MM.1S (cell line): ENCODE results near the gene LRRC49.

Experiments
- DNase-seq: peaks from one replicate; pipeline ENCODE4 v3.0.0-alpha.2; 2015
- H2AFZ ChIP-seq: fragments of 300-600 bp; sonication (generic); 2 replicates; pipeline ENCODE4 v1.6.0; 2016; ENCODE audit warnings: antibody characterized with exemption, low read length
- H3F3A ChIP-seq: fragments of 300-600 bp; sonication (generic); 2 replicates; pipeline ENCODE4 v1.6.1; 2016; ENCODE audit warnings: mild to moderate bottlenecking, antibody characterized with exemption, low read length, moderate library complexity, mixed read lengths; ENCODE audit not compliant: insufficient read depth
- H3K27ac ChIP-seq: fragments of 300-600 bp; sonication (generic); 2 replicates; pipeline ENCODE4 v1.5.1; 2016; ENCODE audit warnings: mild to moderate bottlenecking, low read length
- H3K27me3 ChIP-seq: fragments of 300-600 bp; sonication (generic); replicated peaks from 2 replicates; pipeline ENCODE4 v1.6.0; 2016; ENCODE audit warnings: low read length; ENCODE audit not compliant: insufficient read depth
- H3K36me3 ChIP-seq: fragments of 300-600 bp; sonication (generic); replicated peaks from 2 replicates; pipeline ENCODE4 v1.6.1; 2016; ENCODE audit warnings: mild to moderate bottlenecking, low read length, mixed read lengths; ENCODE audit not compliant: insufficient read depth
- H3K4me1 ChIP-seq: fragments of 300-600 bp; sonication (generic); 2 replicates; pipeline ENCODE4 v1.6.1; 2016; ENCODE audit warnings: low read length, mixed read lengths
- H3K4me2 ChIP-seq: fragments of 300-600 bp; sonication (generic); 2 replicates; pipeline ENCODE4 v1.6.0; 2016; ENCODE audit warnings: low read depth, low read length
- H3K4me3 ChIP-seq: fragments of 300-600 bp; sonication (generic); 2 replicates; pipeline ENCODE4 v1.5.1; 2016; ENCODE audit warnings: low read length, mixed read lengths
- H3K79me2 ChIP-seq: fragments of 300-600 bp; sonication (generic); 2 replicates; pipeline ENCODE4 v1.6.1; 2016; ENCODE audit warnings: mixed run types, low read length, mixed read lengths
- H3K9ac ChIP-seq: fragments of 300-600 bp; sonication (generic); 2 replicates; pipeline ENCODE4 v1.6.1; 2016; ENCODE audit warnings: low read length, mixed read lengths
- H3K9me2 ChIP-seq: fragments of 300-600 bp; sonication (generic); replicated peaks from 2 replicates; pipeline ENCODE4 v1.6.1; 2016; ENCODE audit warnings: mild to moderate bottlenecking, low read length, mixed read lengths; ENCODE audit not compliant: insufficient read depth
- H3K9me3 ChIP-seq: fragments of 300-600 bp; sonication (generic); replicated peaks from 2 replicates; pipeline ENCODE4 v1.6.1; 2016; ENCODE audit warnings: mild to moderate bottlenecking, low read length, mixed read lengths; ENCODE audit not compliant: insufficient read depth
- H4K20me1 ChIP-seq: fragments of 300-600 bp; sonication (generic); 2 replicates; pipeline ENCODE4 v1.6.1; 2016; ENCODE audit warnings: mild to moderate bottlenecking, low read length, moderate library complexity, mixed read lengths; ENCODE audit not compliant: insufficient read depth
- CTCF ChIP-seq: fragments of 300-600 bp; sonication (generic); IDR thresholded peaks from 2 replicates; pipeline ENCODE4 v1.5.1; 2016; ENCODE audit warnings: antibody characterized with exemption, low read length, mixed read lengths
- EZH2 ChIP-seq: fragments of 300-600 bp; sonication (generic); optimal IDR thresholded peaks from 2 replicates; pipeline ENCODE3; 2017; ENCODE audit warnings: low read depth, mild to moderate bottlenecking, antibody characterized with exemption, low read length, mixed read lengths
- EZH2phosphoT487 ChIP-seq: fragments of 300-600 bp; sonication (generic); IDR thresholded peaks from 2 replicates; pipeline ENCODE4 v1.6.1; 2018; ENCODE audit warnings: antibody characterized with exemption, low read length

The LRRC49 gene

GRCh38 chr15:71072423-71072822 lies 179.8 kb downstream of the LRRC49 start:
- no peak for DNase-seq
- H3K4me1 ChIP-seq = no peaks in the 10 kb centered on the region
- no peaks in the 10 kb centered on the region for H4K20me1 ChIP-seq
- H3K9me2 ChIP-seq = no peaks in the 10 kb centered on the region
- no peak overlapping the region for H3K9ac ChIP-seq
- H3K79me2 ChIP-seq = no peaks in the 10 kb centered on the region
- H2AFZ ChIP-seq = no peak overlapping the region
- no peaks in the 10 kb centered on the region for H3K27me3 ChIP-seq
- H3K4me3 ChIP-seq = no peak overlapping the region
- H3K9me3 ChIP-seq = no peaks in the 10 kb centered on the region
- TF ChIP-seq EZH2 = no peak
- TF ChIP-seq CTCF = no peak
- TF ChIP-seq EZH2phosphoT487 = no peak
- H3K36me3 ChIP-seq = no peaks in the 10 kb centered on the region
- no peaks in the 10 kb centered on the region for H3F3A ChIP-seq
- no peak overlapping the region for H3K4me2 ChIP-seq
- H3K27ac ChIP-seq = no peak overlapping the region

- Histone ChIP-seq H3K9me3 (no peaks in the 10 kb centered on the region), H2AFZ (no peak overlapping the region), H4K20me1 (no peaks in the 10 kb centered on the region), H3K4me2 (no peak overlapping the region), H3K27me3 (no peaks in the 10 kb centered on the region), H3K9ac (no peak overlapping the region), H3K36me3 (no peaks in the 10 kb centered on the region), H3K4me3 (no peak overlapping the region), H3K27ac (no peak overlapping the region), H3K79me2 (no peaks in the 10 kb centered on the region), H3K9me2 (no peaks in the 10 kb centered on the region), H3F3A (no peaks in the 10 kb centered on the region), H3K4me1 (no peaks in the 10 kb centered on the region)
- TF ChIP-seq EZH2 (no peak), CTCF (no peak), EZH2phosphoT487 (no peak)
- DNase-seq = no peak
Measured at GRCh38 chr15:71078506-71079207, 186.0 kb downstream of the LRRC49 start.

- Histone ChIP-seq H3K4me2 (no peak overlapping the region), H3K4me1 (no peaks in the 10 kb centered on the region), H3K27ac (no peak overlapping the region), H3K4me3 (no peak overlapping the region), H3K9ac (no peak overlapping the region), H2AFZ (no peak overlapping the region), H3F3A (no peaks in the 10 kb centered on the region), H3K27me3 (no peaks in the 10 kb centered on the region), H3K36me3 (no peaks in the 10 kb centered on the region), H3K9me2 (no peaks in the 10 kb centered on the region), H4K20me1 (no peaks in the 10 kb centered on the region), H3K9me3 (no peaks in the 10 kb centered on the region), H3K79me2 (no peaks in the 10 kb centered on the region)
- no peak for DNase-seq
- TF ChIP-seq CTCF = no peak
- TF ChIP-seq EZH2 = no peak
- no peak for TF ChIP-seq EZH2phosphoT487
Measured at GRCh38 chr15:71079208-71080044, 186.8 kb downstream of the LRRC49 start.
